ENCODE results near the gene SCN1A. TPM values are rescaled to one million over a fixed set of nuclear protein-coding genes. Genes with fewer than 3 reads are reported as not detected.

SCN1A gene
- total RNA-seq, 1 experiment from 2014 or later: 1.6 TPM

GRCh38 chr2:166170356-166170755 lies 42.5 kb upstream of the SCN1A start:
- H3K4me1 Mint-ChIP-seq: peaks cover 4% of the 10 kb centered on the region; the same call in 1 of the 2 replicates
- no peak overlapping the region for H3K27ac Mint-ChIP-seq
- H3K27me3 Mint-ChIP-seq (ENCODE audit: low read depth): no peaks in the 10 kb centered on the region
- TF ChIP-seq, protein P1, sequence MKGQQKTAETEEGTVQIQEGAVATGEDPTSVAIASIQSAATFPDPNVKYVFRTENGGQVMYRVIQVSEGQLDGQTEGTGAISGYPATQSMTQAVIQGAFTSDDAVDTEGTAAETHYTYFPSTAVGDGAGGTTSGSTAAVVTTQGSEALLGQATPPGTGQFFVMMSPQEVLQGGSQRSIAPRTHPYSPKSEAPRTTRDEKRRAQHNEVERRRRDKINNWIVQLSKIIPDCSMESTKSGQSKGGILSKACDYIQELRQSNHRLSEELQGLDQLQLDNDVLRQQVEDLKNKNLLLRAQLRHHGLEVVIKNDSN (CRISPR knock-in tag; IDR thresholded peaks at IDR 0.05): no peak
- TF ChIP-seq MAX (CRISPR knock-in tag; IDR thresholded peaks at IDR 0.05): no peak
- no peak for TF ChIP-seq IRF2 (CRISPR knock-in tag; IDR thresholded peaks at IDR 0.05; ENCODE audit: borderline replicate concordance, low read depth)
- no peak for TF ChIP-seq EMX1 (CRISPR knock-in tag; IDR thresholded peaks at IDR 0.05)
- no peak for TF ChIP-seq MYBL2 (CRISPR knock-in tag; IDR thresholded peaks at IDR 0.05)
- TF ChIP-seq, protein P2, sequence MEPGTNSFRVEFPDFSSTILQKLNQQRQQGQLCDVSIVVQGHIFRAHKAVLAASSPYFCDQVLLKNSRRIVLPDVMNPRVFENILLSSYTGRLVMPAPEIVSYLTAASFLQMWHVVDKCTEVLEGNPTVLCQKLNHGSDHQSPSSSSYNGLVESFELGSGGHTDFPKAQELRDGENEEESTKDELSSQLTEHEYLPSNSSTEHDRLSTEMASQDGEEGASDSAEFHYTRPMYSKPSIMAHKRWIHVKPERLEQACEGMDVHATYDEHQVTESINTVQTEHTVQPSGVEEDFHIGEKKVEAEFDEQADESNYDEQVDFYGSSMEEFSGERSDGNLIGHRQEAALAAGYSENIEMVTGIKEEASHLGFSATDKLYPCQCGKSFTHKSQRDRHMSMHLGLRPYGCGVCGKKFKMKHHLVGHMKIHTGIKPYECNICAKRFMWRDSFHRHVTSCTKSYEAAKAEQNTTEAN (CRISPR knock-in tag; IDR thresholded peaks at IDR 0.05): no peak
- no peak for TF ChIP-seq GTF2I (CRISPR knock-in tag; conservative IDR thresholded peaks at IDR 0.05)
- no peak for TF ChIP-seq NFATC4 (CRISPR knock-in tag; IDR thresholded peaks at IDR 0.05)
- no peak for TF ChIP-seq SMAD3 (CRISPR knock-in tag; IDR thresholded peaks at IDR 0.05; ENCODE audit: borderline replicate concordance)
- TF ChIP-seq FOXJ3 (CRISPR knock-in tag; IDR thresholded peaks at IDR 0.05; ENCODE audit: borderline replicate concordance): no peak
- TF ChIP-seq ZNF512 (CRISPR knock-in tag; IDR thresholded peaks at IDR 0.05; ENCODE audit: borderline replicate concordance): no peak
- TF ChIP-seq ZNF396 (CRISPR knock-in tag; IDR thresholded peaks at IDR 0.05; ENCODE audit: borderline replicate concordance): no peak
- no peak for TF ChIP-seq KAT7 (CRISPR knock-in tag; IDR thresholded peaks at IDR 0.05; ENCODE audit: borderline replicate concordance)
- TF ChIP-seq GRHL2 (CRISPR knock-in tag; IDR thresholded peaks at IDR 0.05; ENCODE audit: insufficient replicate concordance, severe bottlenecking): no peak
- TF ChIP-seq, protein P3, sequence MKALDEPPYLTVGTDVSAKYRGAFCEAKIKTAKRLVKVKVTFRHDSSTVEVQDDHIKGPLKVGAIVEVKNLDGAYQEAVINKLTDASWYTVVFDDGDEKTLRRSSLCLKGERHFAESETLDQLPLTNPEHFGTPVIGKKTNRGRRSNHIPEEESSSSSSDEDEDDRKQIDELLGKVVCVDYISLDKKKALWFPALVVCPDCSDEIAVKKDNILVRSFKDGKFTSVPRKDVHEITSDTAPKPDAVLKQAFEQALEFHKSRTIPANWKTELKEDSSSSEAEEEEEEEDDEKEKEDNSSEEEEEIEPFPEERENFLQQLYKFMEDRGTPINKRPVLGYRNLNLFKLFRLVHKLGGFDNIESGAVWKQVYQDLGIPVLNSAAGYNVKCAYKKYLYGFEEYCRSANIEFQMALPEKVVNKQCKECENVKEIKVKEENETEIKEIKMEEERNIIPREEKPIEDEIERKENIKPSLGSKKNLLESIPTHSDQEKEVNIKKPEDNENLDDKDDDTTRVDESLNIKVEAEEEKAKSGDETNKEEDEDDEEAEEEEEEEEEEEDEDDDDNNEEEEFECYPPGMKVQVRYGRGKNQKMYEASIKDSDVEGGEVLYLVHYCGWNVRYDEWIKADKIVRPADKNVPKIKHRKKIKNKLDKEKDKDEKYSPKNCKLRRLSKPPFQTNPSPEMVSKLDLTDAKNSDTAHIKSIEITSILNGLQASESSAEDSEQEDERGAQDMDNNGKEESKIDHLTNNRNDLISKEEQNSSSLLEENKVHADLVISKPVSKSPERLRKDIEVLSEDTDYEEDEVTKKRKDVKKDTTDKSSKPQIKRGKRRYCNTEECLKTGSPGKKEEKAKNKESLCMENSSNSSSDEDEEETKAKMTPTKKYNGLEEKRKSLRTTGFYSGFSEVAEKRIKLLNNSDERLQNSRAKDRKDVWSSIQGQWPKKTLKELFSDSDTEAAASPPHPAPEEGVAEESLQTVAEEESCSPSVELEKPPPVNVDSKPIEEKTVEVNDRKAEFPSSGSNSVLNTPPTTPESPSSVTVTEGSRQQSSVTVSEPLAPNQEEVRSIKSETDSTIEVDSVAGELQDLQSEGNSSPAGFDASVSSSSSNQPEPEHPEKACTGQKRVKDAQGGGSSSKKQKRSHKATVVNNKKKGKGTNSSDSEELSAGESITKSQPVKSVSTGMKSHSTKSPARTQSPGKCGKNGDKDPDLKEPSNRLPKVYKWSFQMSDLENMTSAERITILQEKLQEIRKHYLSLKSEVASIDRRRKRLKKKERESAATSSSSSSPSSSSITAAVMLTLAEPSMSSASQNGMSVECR (CRISPR knock-in tag; IDR thresholded peaks at IDR 0.05; ENCODE audit: borderline replicate concordance): no peak
- TF ChIP-seq, protein P4, sequence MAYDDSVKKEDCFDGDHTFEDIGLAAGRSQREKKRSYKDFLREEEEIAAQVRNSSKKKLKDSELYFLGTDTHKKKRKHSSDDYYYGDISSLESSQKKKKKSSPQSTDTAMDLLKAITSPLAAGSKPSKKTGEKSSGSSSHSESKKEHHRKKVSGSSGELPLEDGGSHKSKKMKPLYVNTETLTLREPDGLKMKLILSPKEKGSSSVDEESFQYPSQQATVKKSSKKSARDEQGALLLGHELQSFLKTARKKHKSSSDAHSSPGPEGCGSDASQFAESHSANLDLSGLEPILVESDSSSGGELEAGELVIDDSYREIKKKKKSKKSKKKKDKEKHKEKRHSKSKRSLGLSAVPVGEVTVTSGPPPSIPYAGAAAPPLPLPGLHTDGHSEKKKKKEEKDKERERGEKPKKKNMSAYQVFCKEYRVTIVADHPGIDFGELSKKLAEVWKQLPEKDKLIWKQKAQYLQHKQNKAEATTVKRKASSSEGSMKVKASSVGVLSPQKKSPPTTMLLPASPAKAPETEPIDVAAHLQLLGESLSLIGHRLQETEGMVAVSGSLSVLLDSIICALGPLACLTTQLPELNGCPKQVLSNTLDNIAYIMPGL (CRISPR knock-in tag; IDR thresholded peaks at IDR 0.05): no peak
- H3K4me3 Mint-ChIP-seq: no peak overlapping the region
- H3K9me3 Mint-ChIP-seq: no peaks in the 10 kb centered on the region
- H3K36me3 Mint-ChIP-seq: no peaks in the 10 kb centered on the region
- DNase-seq (ENCODE audit: low spot score) (no peak), ATAC-seq (peak; percentile 41)
- POLR2A ChIA-PET: no interaction called here
- CTCF ChIA-PET: no interaction called here

Measured in WTC11 (cell line).